SK-N-SH (cell line): ENCODE data around the gene SEMA3B. TPM values are rescaled to one million over a fixed set of nuclear protein-coding genes. Genes with fewer than 3 reads are reported as not detected.
A peak's percentile ranks its signal among the peaks of the same experiment; 100 is the strongest.

Experiments used
- CTCF ChIA-PET: fragments of 300-600, 350-600 bp; formaldehyde crosslinking; extraction: SDS; loops from one replicate; lab custom pipeline; 2021; lab: Yijun Ruan, JAX
- POLR2A ChIA-PET: fragments of 350-600 bp; sonication (Branson Sonifier 250); formaldehyde crosslinking; extraction: SDS; loops from one replicate; lab custom pipeline; 2020; ENCODE audit warnings: antibody characterized with exemption, inconsistent platforms; lab: Yijun Ruan, JAX
- DNase-seq: peaks from one replicate; pipeline ENCODE4 v3.0.0; 2012
- H2AFZ ChIP-seq: fragments of 200-600 bp; sonication (generic); 2 replicates; pipeline ENCODE4 v1.8.1; 2016; ENCODE audit warnings: antibody characterized with exemption, mild to moderate bottlenecking, low read depth
- H3F3A ChIP-seq: fragments of 200-600 bp; sonication (generic); replicated peaks from 2 replicates; pipeline ENCODE3; 2016; ENCODE audit warnings: antibody characterized with exemption, mild to moderate bottlenecking; ENCODE audit not compliant: insufficient read depth
- H3K27ac ChIP-seq, 2 experiments: fragments of 200-500 bp in 1 of 2; fragments of 200-600 bp in 1 of 2; sonication (Bioruptor generic) in 1 of 2; sonication (generic), shearing (Covaris generic) in 1 of 2; 2 replicates each; pipeline versions ENCODE4 v1.5.1 to v1.6.1; 2014 to 2016; ENCODE audit warnings: low read depth in 2 of 2, inconsistent platforms in 1 of 2, low read length in 1 of 2, mild to moderate bottlenecking in 1 of 2, mixed read lengths in 1 of 2
- H3K27me3 ChIP-seq: fragments of 200-600 bp; sonication (generic), shearing (Covaris generic); 2 replicates; pipeline ENCODE4 v1.6.1; 2016; ENCODE audit warnings: mixed run types; ENCODE audit not compliant: insufficient read depth
- H3K36me3 ChIP-seq, 2 experiments: fragments of 200-500 bp in 1 of 2; fragments of 200-600 bp in 1 of 2; sonication (Bioruptor generic) in 1 of 2; sonication (generic) in 1 of 2; replicated peaks in 1 of 2; 2 replicates each; pipeline versions ENCODE3 to v1.5.1; 2014 to 2016; ENCODE audit warnings: low read length in 1 of 2, mild to moderate bottlenecking in 1 of 2; ENCODE audit not compliant: insufficient read depth in 2 of 2, control insufficient read depth in 1 of 2
- H3K4me1 ChIP-seq, 2 experiments: fragments of 200-500 bp in 1 of 2; fragments of 200-600 bp in 1 of 2; sonication (Bioruptor generic) in 1 of 2; sonication (generic), shearing (Covaris generic) in 1 of 2; 2 replicates each; pipeline versions ENCODE4 v1.5.1 to v1.6.1; 2014 to 2016; ENCODE audit warnings: low read depth in 1 of 2, low read length in 1 of 2, mixed run types in 1 of 2; ENCODE audit not compliant: insufficient read depth in 2 of 2, control insufficient read depth in 1 of 2
- H3K4me2 ChIP-seq: fragments of 200-600 bp; sonication (generic), shearing (Covaris generic); 2 replicates; pipeline ENCODE4 v1.6.1; 2017; ENCODE audit warnings: mixed run types
- H3K4me3 ChIP-seq, 2 experiments: fragments of 200-500 bp in 1 of 2; fragments of 200-600 bp in 1 of 2; sonication (Bioruptor generic) in 1 of 2; sonication (generic), shearing (Covaris generic) in 1 of 2; 2 replicates each; pipeline versions ENCODE4 v1.5.1 to v1.8.1; 2014 to 2016; ENCODE audit warnings: low read depth in 2 of 2, inconsistent platforms in 1 of 2, low read length in 1 of 2, mild to moderate bottlenecking in 1 of 2, mixed read lengths in 1 of 2, moderate library complexity in 1 of 2
- H3K79me2 ChIP-seq: fragments of 200-600 bp; sonication (generic); 2 replicates; pipeline ENCODE4 v1.8.1; 2017; ENCODE audit warnings: mild to moderate bottlenecking; ENCODE audit not compliant: insufficient read depth
- H3K9ac ChIP-seq: fragments of 200-600 bp; sonication (generic); 2 replicates; pipeline ENCODE4 v1.6.1; 2017; ENCODE audit warnings: mixed run types
- H3K9me2 ChIP-seq: fragments of 200-600 bp; sonication (generic); 2 replicates; pipeline ENCODE4 v1.6.1; 2017; ENCODE audit warnings: mixed run types
- H3K9me3 ChIP-seq: fragments of 200-600 bp; sonication (generic); 2 replicates; pipeline ENCODE4 v1.6.1; 2017; ENCODE audit warnings: mixed run types, mild to moderate bottlenecking, moderate library complexity
- H4K20me1 ChIP-seq: fragments of 200-600 bp; sonication (generic); 2 replicates; pipeline ENCODE4 v1.6.1; 2017; ENCODE audit warnings: mild to moderate bottlenecking, mixed run types; ENCODE audit not compliant: insufficient read depth
- EP300 ChIP-seq, 2 experiments: IDR thresholded peaks; 2 replicates each; pipeline versions ENCODE4 v1.4.0 to v1.6.1; 2012; ENCODE audit warnings: borderline replicate concordance in 1 of 2, low read depth in 1 of 2, low read length in 1 of 2
- EZH2phosphoT487 ChIP-seq: fragments of 200-600 bp; sonication (generic); IDR thresholded peaks from 2 replicates; pipeline ENCODE4 v1.6.1; 2017; ENCODE audit warnings: low read depth, mixed run types, mild to moderate bottlenecking, antibody characterized with exemption, moderate library complexity, borderline replicate concordance
- FOSL2 ChIP-seq: IDR thresholded peaks from 2 replicates; pipeline ENCODE4 v1.4.0; 2012; ENCODE audit warnings: low read depth, mild to moderate bottlenecking, moderate library complexity, borderline replicate concordance
- GABPA ChIP-seq: IDR thresholded peaks from 2 replicates; pipeline ENCODE4 v1.4.0; 2012; ENCODE audit warnings: low read depth, mild to moderate bottlenecking
- IRF3 ChIP-seq: fragments of 150-350 bp; IDR thresholded peaks from 2 replicates; pipeline ENCODE4 v1.6.1; 2016; ENCODE audit warnings: mild to moderate bottlenecking, low read depth, low read length
- MEF2A ChIP-seq: IDR thresholded peaks from 2 replicates; pipeline ENCODE4 v1.4.0; 2012; ENCODE audit warnings: low read depth, borderline replicate concordance
- MXI1 ChIP-seq: IDR thresholded peaks from 2 replicates; pipeline ENCODE4 v1.6.1; 2012; ENCODE audit warnings: mild to moderate bottlenecking, low read depth, low read length, improper control_type of control experiment
- NRF1 ChIP-seq: IDR thresholded peaks from 2 replicates; pipeline ENCODE4 v1.6.1; 2012; ENCODE audit warnings: low read depth, mild to moderate bottlenecking, low read length
- POLR2AphosphoS5 ChIP-seq: IDR thresholded peaks from 2 replicates; pipeline ENCODE4 v1.6.1; 2012; ENCODE audit warnings: low read depth, low read length
- RCOR1 ChIP-seq: fragments of 150-350 bp; IDR thresholded peaks from 2 replicates; pipeline ENCODE4 v1.6.1; 2017; ENCODE audit warnings: antibody characterized with exemption, low read length
- REST ChIP-seq: IDR thresholded peaks from 2 replicates; pipeline ENCODE4 v1.6.1; 2012; ENCODE audit warnings: mild to moderate bottlenecking, low read depth, low read length, moderate library complexity
- TAF1 ChIP-seq: IDR thresholded peaks from 2 replicates; pipeline ENCODE4 v1.6.1; 2012; ENCODE audit warnings: low read depth, mild to moderate bottlenecking, low read length, moderate library complexity, borderline replicate concordance
- TCF12 ChIP-seq: IDR thresholded peaks from 2 replicates; pipeline ENCODE4 v1.4.0; 2012
- USF1 ChIP-seq: IDR thresholded peaks from 2 replicates; pipeline ENCODE4 v1.4.0; 2012; ENCODE audit warnings: low read depth, borderline replicate concordance
- USF2 ChIP-seq: fragments of 150-350 bp; IDR thresholded peaks from 2 replicates; pipeline ENCODE4 v1.6.1; 2017; ENCODE audit warnings: antibody characterized with exemption, low read length, low read depth, borderline replicate concordance
- YY1 ChIP-seq: IDR thresholded peaks from 2 replicates; pipeline ENCODE4 v1.4.0; 2012; ENCODE audit warnings: low read depth, mild to moderate bottlenecking
- WGBS: methylation state at CpG from one replicate; pipeline ENCODE4 v1.1.6; 2017; ENCODE audit warnings: low lambda C conversion rate; 5-methylcytosine and 5-hydroxymethylcytosine counted together
- polyA plus RNA-seq, 3 experiments: library from polyadenylated mRNA; depleted of rRNA; stranded (reverse); fragments of >200 nt; gene quantifications; 2 replicates each; pipeline ENCODE4 v1.2.3, GENCODE V29; 2012
- TF ChIP-seq, protein P1 (sequence below): IDR thresholded peaks from 2 replicates; pipeline ENCODE4 v1.4.0; 2012; ENCODE audit warnings: low read depth, borderline replicate concordance
- TF ChIP-seq, protein P2 (sequence below): fragments of 200-600 bp; sonication (generic); IDR thresholded peaks from 2 replicates; pipeline ENCODE4 v1.6.1; 2017; ENCODE audit warnings: antibody characterized with exemption, mild to moderate bottlenecking, moderate library complexity

Gene SEMA3B
- polyA plus RNA-seq, 1 of the 3 experiments (the other 2 are of a cell fraction) = 14.9 TPM

DNA sequence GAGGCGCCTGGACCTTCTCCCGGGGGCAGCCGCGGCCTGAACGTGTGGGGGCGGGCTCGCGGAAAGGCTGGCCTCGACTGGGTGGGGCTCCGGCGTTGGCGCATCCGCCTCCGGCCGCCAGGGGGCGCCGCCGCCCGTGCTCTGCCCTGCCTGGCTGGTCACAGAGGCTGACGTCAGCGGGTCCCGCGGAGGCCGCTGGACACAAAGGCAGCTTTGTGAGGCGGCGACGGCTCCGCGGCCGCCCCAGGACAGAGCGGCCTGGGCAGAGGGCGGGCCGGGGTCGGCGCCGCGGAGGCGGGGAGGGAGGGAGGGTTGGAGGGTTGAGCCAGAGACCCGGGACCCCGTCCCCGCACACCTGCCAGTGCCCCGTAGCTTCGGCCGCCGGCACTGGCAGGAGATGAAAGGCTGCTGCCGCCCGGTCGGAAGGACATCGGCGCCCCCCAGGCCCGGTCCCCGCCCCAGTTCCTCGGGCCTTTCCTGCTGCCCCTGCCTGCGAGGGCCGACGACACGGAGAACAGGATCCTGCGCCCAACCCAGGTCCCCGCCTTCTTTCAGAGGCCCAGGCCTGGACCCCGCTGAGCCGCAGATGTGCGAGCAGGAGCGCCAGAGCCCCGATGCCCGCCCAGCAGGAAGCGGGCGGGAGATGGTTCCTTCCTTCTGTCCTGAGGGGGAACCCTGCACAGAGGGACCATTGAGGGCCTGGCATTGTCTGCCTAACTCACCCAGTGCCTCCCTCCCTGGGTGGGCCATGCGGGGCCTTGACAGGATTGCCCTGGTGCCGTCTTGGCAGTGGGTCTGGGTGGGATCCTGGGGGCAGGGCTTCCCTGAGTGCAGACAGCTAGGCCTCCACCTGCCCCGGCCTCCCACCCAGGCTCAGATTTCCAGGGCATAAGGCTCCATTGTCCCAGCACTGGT lies 8.7 kb upstream of the SEMA3B start:
- Histone ChIP-seq H3K36me3 (peaks cover 21 to 32% of the 10 kb centered on the region in 2 experiments), H3K4me3 (peak overlapping the region; percentile 59 to 60), H2AFZ (no peak overlapping the region), H3K79me2 (peaks cover 15% of the 10 kb centered on the region), H3K27ac (peak overlapping the region; percentile 76 to 94), H3K4me1 (peaks cover 24 to 32% of the 10 kb centered on the region in 2 experiments; a peak in 3 of 4 replicates), H4K20me1 (no peaks in the 10 kb centered on the region), H3K4me2 (peak overlapping the region; percentile 93), H3K27me3 (no peaks in the 10 kb centered on the region), H3K9ac (peak overlapping the region; percentile 90), H3F3A (peaks cover 51% of the 10 kb centered on the region), H3K9me2 (no peaks in the 10 kb centered on the region), H3K9me3 (no peaks in the 10 kb centered on the region)
- DNase-seq = peak; percentile 99
- CTCF ChIA-PET = interaction anchor here (0.6 to 61.6 kb wide), 25 partner anchors 8 to 349 kb away, joined by 3 to 1375 read pairs (median 3); partner anchors contain the start of genes GNAI2, GNAT1, HYAL2 and HYAL3
- POLR2A ChIA-PET = interaction anchor here (0.6 to 1.8 kb wide), 8 partner anchors 10 to 309 kb away, joined by 3 to 10 read pairs (median 4); partner anchors contain the start of genes GNAI2, HEMK1, IFRD2 and LSMEM2
- 5% methylated on average over 11 of the region's 70 CpGs for WGBS
- TF ChIP-seq RCOR1 = peak; percentile 56; the same call in 1 of the 2 replicates
- TF ChIP-seq USF1 = no peak
- no peak for TF ChIP-seq IRF3
- 0 out of 2 replicates have a peak, but pooled peaks have one; percentile 12 for TF ChIP-seq GABPA
- TF ChIP-seq EP300 (IDR thresholded peaks at IDR 0.05; ENCODE audit: borderline replicate concordance in 1 of 2, low read depth in 1 of 2, low read length in 1 of 2) = peak in 1 of 2 experiments; percentile 33; a peak in 1 of 4 replicates
- 0 out of 2 replicates have a peak, but pooled peaks have one; percentile 8 for TF ChIP-seq YY1
- peak; percentile 16; the same call in 1 of the 2 replicates for TF ChIP-seq TCF12
- TF ChIP-seq, protein P1, sequence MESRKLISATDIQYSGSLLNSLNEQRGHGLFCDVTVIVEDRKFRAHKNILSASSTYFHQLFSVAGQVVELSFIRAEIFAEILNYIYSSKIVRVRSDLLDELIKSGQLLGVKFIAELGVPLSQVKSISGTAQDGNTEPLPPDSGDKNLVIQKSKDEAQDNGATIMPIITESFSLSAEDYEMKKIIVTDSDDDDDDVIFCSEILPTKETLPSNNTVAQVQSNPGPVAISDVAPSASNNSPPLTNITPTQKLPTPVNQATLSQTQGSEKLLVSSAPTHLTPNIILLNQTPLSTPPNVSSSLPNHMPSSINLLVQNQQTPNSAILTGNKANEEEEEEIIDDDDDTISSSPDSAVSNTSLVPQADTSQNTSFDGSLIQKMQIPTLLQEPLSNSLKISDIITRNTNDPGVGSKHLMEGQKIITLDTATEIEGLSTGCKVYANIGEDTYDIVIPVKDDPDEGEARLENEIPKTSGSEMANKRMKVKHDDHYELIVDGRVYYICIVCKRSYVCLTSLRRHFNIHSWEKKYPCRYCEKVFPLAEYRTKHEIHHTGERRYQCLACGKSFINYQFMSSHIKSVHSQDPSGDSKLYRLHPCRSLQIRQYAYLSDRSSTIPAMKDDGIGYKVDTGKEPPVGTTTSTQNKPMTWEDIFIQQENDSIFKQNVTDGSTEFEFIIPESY = 0 out of 2 replicates have a peak, but pooled peaks have one; percentile 3
- peak; percentile 48; the same call in 1 of the 2 replicates for TF ChIP-seq TAF1
- TF ChIP-seq MEF2A = no peak
- TF ChIP-seq REST = no peak
- no peak for TF ChIP-seq USF2
- no peak for TF ChIP-seq EZH2phosphoT487
- peak; percentile 36; the same call in 1 of the 2 replicates for TF ChIP-seq FOSL2
- TF ChIP-seq, protein P2, sequence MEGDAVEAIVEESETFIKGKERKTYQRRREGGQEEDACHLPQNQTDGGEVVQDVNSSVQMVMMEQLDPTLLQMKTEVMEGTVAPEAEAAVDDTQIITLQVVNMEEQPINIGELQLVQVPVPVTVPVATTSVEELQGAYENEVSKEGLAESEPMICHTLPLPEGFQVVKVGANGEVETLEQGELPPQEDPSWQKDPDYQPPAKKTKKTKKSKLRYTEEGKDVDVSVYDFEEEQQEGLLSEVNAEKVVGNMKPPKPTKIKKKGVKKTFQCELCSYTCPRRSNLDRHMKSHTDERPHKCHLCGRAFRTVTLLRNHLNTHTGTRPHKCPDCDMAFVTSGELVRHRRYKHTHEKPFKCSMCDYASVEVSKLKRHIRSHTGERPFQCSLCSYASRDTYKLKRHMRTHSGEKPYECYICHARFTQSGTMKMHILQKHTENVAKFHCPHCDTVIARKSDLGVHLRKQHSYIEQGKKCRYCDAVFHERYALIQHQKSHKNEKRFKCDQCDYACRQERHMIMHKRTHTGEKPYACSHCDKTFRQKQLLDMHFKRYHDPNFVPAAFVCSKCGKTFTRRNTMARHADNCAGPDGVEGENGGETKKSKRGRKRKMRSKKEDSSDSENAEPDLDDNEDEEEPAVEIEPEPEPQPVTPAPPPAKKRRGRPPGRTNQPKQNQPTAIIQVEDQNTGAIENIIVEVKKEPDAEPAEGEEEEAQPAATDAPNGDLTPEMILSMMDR = peak; percentile 82
- TF ChIP-seq POLR2AphosphoS5 = peak; percentile 90
- TF ChIP-seq MXI1 = peak; percentile 43; the same call in 1 of the 2 replicates
- no peak for TF ChIP-seq NRF1
